Neural crest cell (in vitro differentiated cells): ENCODE results near the gene NRTN. TPM values are rescaled to one million over a fixed set of nuclear protein-coding genes. Genes with fewer than 3 reads are reported as not detected.

Experiments used
- DNase-seq: peaks from one replicate; pipeline ENCODE4 v3.0.0; 2021; ENCODE audit warnings: low read depth, mixed read lengths, low spot score
- H3K27ac Mint-ChIP-seq: one replicate; pipeline ENCODE4 v1.8.0; 2021; ENCODE audit warnings: mild to moderate bottlenecking, mixed read lengths; ENCODE audit not compliant: unreplicated experiment
- H3K27me3 Mint-ChIP-seq: 2 replicates; pipeline ENCODE4 v1.8.0; 2021; ENCODE audit warnings: low read depth, mild to moderate bottlenecking, mixed read lengths
- H3K36me3 Mint-ChIP-seq: 2 replicates; pipeline ENCODE4 v1.8.0; 2021; ENCODE audit warnings: low read depth, mild to moderate bottlenecking, mixed read lengths
- H3K4me1 Mint-ChIP-seq: 2 replicates; pipeline ENCODE4 v1.8.0; 2021; ENCODE audit warnings: mixed read lengths
- H3K4me3 Mint-ChIP-seq: one replicate; pipeline ENCODE4 v1.8.0; 2021; ENCODE audit warnings: mild to moderate bottlenecking, mixed read lengths
- H3K9me3 Mint-ChIP-seq: 2 replicates; pipeline ENCODE4 v1.8.0; 2021; ENCODE audit warnings: mixed read lengths
- long read RNA-seq: library from polyadenylated mRNA; unstranded; transcript quantifications from one replicate; pipeline ENCODE4 v2.0.0, GENCODE V29; 2020
- total RNA-seq: library from RNA; stranded (reverse); gene quantifications from 2 replicates; pipeline ENCODE4 v1.2.1, GENCODE V29; 2021
- TF ChIP-seq, protein P1 (sequence below): fragments of 200-600 bp; sonication (generic); conservative IDR thresholded peaks from 2 replicates; pipeline ENCODE4 v1.5.0; 2021; ENCODE audit warnings: antibody characterized with exemption, mild to moderate bottlenecking

The NRTN gene, protein sequence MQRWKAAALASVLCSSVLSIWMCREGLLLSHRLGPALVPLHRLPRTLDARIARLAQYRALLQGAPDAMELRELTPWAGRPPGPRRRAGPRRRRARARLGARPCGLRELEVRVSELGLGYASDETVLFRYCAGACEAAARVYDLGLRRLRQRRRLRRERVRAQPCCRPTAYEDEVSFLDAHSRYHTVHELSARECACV
- total RNA-seq: 4.4 and 4.8 TPM in 2 replicates
- long read RNA-seq: 0 reads

DNA sequence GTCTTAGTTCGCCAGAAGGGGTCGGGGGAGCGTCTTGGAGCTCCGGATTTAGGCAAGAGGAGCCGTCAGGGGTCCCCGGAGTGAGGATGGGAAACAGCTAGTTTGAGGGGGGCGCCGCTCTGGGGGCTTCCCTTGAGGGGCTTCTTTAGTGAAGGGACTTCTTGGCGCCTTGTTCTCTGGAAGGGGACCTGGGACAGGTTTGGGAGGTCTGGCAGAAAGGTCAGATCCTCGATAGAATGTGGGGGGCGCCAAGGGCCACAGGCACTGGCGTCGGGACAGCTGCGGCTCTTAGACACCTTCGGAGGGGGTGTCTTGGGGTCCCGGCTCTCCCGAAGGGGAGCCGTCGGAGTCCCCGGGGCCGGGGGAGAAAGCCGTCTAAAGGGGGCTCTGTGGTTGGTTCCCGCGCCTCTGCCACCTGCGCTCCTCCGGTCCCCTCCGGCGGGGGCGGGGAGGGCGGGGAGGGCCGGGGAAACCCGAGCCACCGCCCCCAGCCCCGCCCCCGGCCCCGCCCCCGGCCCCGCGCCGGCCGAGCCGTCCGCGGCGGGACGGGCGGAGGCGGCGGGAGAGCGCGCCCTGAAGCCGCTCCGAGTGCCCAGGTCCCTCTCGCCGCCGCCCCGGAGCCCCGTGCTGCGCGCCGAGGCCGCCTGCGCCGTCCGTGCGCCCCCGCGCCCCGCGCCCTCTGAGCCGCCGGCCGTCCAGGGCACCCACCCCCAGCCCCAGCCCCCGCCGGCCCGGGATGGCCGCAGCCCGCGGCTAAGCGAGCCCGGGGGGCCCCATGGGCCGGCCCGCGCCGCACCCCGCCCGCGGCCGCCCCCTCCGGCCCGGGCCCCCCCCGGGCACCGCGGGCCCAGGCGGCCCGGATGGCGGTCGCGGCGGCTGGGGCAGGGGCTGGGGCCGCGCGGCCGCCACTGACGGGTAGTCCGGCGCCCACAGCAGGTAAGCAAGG, at the start of gene NRTN:
Gene NRTN (plus strand): TSS at position 552 of the 946 bp plus-strand sequence. CDS start 19,099 bp downstream, outside the sequence.
- no peaks in the 10 kb centered on the region for H3K36me3 Mint-ChIP-seq
- TF ChIP-seq, protein P1, sequence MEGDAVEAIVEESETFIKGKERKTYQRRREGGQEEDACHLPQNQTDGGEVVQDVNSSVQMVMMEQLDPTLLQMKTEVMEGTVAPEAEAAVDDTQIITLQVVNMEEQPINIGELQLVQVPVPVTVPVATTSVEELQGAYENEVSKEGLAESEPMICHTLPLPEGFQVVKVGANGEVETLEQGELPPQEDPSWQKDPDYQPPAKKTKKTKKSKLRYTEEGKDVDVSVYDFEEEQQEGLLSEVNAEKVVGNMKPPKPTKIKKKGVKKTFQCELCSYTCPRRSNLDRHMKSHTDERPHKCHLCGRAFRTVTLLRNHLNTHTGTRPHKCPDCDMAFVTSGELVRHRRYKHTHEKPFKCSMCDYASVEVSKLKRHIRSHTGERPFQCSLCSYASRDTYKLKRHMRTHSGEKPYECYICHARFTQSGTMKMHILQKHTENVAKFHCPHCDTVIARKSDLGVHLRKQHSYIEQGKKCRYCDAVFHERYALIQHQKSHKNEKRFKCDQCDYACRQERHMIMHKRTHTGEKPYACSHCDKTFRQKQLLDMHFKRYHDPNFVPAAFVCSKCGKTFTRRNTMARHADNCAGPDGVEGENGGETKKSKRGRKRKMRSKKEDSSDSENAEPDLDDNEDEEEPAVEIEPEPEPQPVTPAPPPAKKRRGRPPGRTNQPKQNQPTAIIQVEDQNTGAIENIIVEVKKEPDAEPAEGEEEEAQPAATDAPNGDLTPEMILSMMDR: no peak
- H3K4me3 Mint-ChIP-seq: peak within 1 kb of the TSS; percentile 82
- peaks cover 42% of the 10 kb centered on the region for H3K27me3 Mint-ChIP-seq
- H3K9me3 Mint-ChIP-seq: no peaks in the 10 kb centered on the region
- H3K27ac Mint-ChIP-seq: peak within 1 kb of the TSS; percentile 50
- H3K4me1 Mint-ChIP-seq: peaks cover 36% of the 10 kb centered on the region
- DNase-seq: no peak

DNA sequence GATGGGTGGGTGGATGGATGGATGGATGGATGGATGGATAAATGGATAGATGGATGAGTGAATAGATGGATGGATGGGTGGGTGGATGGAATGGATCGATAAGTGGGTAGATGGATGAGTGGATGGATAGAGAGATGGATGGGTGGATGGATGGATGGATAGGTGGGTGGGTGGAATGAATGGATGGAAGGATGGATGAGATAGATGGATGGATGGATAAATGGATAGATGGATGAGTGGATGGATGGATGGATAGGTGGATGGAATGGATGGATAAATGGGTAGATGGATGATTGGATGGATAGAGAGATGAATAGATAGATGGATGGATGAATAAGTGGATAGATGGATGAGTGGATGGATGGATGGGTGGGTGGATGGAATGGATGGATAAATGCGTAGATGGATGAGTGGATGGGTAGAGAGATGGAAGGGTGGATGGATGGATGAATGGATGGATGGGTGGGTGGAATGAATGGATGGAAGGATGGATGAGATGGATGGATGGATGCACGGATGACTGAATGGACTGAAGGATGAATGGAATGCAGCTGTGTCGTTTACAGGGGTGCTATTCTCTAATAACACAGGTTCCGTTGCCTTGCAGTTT, 42.2 kb upstream of the NRTN start:
- Mint-ChIP-seq H3K4me3 (no peak overlapping the region), H3K9me3 (peaks cover 6% of the 10 kb centered on the region), H3K36me3 (no peaks in the 10 kb centered on the region), H3K4me1 (no peaks in the 10 kb centered on the region), H3K27ac (no peak overlapping the region), H3K27me3 (peaks cover 6% of the 10 kb centered on the region)
- TF ChIP-seq, protein P1: no peak
- DNase-seq: no peak

DNA sequence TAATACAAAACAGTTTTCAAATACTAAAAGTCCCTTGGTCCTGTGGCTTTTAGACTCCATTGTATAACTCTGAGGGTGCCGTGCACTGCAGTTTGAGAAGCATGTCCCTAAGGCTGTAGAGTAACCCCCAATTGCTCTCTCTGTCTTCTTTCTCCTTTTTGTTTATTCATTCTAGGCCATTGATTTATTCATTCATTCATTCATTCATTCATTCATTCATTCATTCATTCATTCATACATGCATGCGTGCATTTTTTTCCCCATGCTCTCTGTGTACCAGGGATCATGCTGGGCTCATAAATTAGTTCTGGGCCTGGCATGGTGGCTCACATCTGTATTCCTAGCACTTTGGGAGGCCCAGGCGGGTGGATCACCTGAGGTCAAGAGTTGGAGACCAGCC, 39.6 kb upstream of the NRTN start:
- Mint-ChIP-seq H3K4me1 (no peaks in the 10 kb centered on the region), H3K27me3 (peaks cover 6% of the 10 kb centered on the region), H3K9me3 (peaks cover 6% of the 10 kb centered on the region), H3K36me3 (no peaks in the 10 kb centered on the region), H3K27ac (no peak overlapping the region), H3K4me3 (no peak overlapping the region)
- TF ChIP-seq, protein P1: no peak
- no peak for DNase-seq

DNA sequence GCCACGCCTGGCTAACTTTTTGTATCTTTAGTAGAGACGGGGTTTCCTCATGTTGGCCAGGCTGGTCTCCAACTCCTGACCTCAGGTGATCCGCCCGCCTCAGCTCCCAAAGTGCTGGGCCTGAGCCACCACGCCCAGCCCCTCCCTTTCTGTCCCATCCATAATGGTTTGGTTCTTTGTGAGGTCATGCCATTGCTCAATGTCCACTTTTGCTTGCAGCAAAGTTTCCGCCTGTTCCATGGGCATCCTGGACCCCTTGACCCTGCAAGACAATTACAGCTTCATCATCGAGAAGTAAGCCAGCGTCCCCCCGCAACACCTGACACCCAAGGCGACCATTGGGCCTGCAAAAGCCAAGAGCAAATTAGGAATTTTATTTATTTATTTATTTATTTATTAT, 36.9 kb upstream of the NRTN start:
- DNase-seq: no peak
- no peaks in the 10 kb centered on the region for H3K36me3 Mint-ChIP-seq
- no peak overlapping the region for H3K27ac Mint-ChIP-seq
- TF ChIP-seq, protein P1: no peak
- no peaks in the 10 kb centered on the region for H3K27me3 Mint-ChIP-seq
- H3K4me3 Mint-ChIP-seq: no peak overlapping the region
- H3K4me1 Mint-ChIP-seq: no peaks in the 10 kb centered on the region
- H3K9me3 Mint-ChIP-seq: no peaks in the 10 kb centered on the region

DNA sequence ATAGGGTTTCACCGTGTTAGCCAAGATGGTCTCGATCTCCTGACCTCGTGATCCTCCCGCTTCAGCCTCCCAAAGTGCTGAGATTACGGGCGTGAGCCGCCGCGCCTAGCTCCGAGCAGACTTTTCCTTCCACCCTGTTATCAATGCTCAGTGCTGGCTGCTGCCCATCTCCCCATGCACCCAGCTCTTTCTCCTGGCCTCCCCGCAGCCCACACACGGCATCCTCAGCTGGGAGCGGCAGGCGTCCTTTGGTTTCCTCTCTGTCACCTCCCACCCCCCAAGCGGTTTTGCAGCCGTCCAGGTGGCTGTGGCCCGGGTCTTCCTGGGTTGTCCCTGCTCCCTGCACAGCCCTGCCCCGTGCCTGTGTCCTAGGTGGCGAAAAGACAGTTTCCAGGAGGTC, 32.5 kb upstream of the NRTN start:
- TF ChIP-seq, protein P1: no peak
- Mint-ChIP-seq H3K4me1 (no peaks in the 10 kb centered on the region), H3K27ac (no peak overlapping the region), H3K9me3 (no peaks in the 10 kb centered on the region), H3K27me3 (no peaks in the 10 kb centered on the region), H3K4me3 (no peak overlapping the region), H3K36me3 (no peaks in the 10 kb centered on the region)
- DNase-seq: no peak
